ENCODE data around the gene ENTREP3.
A peak's percentile ranks its signal among the peaks of the same experiment; 100 is the strongest.
"Not testable (repeated sequence)": the region's sequence is repeated elsewhere in the genome, so short reads cannot be mapped to it uniquely, and the experiment has no call there.

The ENTREP3 gene

DNA sequence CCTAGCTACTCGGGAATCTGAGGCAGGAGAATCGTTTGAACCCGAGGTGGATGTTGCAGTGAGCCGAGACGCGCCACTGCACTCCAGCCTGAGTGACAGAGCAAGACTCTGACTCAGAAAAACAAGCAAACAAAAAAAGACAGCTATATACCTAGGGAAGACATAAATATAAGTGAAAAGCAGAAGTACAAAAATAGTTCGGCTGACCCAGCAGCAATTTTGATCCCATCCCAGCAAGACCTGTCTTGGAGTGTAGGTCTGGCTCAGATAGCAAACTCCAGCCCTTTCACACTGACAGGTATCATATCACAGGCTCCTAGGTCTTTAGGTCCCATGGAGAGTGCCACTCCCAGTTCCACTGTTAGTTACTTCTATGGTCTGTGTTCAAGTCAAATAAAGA, 32.2 kb downstream of the ENTREP3 start:
- DNase-seq (ENCODE audit: low read depth, low spot score), result no peak

DNA sequence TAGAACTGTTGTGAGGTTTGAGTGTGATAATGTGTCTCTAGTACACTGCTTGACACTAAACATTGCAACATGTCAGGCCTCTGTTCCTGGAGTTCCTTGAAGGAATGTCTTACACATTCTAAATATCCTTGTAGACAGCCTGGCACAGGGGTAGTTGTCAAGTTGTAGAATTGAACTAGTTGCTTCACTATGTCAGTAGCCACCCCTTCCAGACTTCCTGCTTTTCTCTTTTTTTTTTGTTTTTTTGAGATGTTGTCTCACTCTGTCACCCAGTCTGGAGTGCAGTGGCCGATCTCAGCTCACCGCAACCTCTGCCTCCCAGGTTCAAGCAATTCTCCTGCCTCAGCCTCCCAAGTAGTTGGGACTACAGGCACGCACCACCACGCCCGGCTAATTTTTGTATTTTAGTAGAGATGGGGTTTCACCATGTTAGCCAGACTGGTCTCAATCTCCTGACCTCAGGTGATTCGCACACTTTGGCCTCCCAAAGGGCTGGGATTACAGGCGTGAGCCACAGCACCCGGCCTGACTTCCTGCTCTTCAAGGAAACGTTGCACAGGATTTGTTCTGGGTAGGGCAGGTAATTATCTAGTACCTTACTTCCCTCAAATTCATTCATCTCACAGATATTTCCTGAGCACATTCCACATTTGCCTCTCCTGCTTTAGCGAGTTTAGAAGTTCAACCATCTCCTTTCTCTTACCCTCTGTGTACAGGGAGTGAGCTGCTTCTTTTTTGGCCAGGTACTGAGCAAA, 34.9 kb downstream of the ENTREP3 start:
- not testable (repeated sequence) for DNase-seq (ENCODE audit: low read depth, low spot score)

DNA sequence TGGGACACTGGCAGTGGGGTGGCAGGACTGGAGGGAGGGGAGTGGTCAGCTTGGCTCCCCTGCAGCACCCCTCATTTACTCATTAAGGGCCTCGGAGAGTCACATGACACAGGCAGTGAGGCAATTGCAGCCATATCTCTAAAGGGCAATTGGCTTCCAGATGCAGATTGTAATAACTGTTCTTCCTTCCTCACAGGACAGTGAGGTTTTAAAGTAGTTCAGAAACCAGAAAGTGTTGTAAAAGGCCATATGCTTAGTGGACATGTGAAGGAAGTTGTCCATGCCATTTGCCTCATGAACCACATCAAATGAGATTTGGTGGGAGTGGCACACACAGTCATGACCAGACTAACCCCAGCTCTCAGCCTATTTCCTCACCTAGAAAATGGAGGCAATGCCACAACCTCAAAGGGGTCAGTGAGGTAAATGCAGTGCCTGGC, 35.7 kb downstream of the ENTREP3 start:
- DNase-seq (ENCODE audit: low read depth, low spot score), result no peak

DNA sequence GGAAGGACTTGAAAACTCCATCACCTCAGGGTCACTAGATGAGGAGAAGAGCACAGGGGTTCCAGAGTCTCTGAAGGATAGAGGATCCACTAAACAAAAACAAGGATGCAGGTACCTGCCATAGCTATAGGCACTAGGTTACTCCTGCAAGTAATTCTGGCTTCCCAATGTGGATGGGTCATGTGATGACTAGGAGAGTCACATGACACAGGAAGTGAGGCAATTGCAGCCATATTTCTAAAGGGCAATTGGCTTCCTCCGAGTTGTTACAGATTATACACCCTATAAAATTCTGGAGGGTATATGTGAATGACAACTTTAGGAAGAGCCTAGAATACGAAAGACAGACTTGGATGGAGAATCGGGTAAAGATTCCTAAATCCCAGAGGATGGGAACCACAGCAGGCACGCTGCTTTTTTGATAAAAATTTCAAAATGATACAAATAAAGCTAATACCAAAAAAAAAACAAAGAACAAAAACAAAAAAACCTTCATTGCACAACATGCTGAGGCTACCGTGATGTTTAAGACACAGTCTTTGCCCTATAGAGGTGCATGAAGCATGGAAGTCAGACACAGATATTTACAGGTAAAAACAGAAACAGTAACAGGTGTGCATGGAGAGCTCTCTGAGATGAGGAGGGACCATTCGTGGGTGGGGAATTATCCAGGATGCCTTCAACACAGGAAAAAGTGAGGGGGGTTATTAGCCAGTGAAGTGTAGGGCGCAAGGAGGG, 36.3 kb downstream of the ENTREP3 start:
- peak; percentile 46 for DNase-seq (ENCODE audit: low read depth, low spot score)

DNA sequence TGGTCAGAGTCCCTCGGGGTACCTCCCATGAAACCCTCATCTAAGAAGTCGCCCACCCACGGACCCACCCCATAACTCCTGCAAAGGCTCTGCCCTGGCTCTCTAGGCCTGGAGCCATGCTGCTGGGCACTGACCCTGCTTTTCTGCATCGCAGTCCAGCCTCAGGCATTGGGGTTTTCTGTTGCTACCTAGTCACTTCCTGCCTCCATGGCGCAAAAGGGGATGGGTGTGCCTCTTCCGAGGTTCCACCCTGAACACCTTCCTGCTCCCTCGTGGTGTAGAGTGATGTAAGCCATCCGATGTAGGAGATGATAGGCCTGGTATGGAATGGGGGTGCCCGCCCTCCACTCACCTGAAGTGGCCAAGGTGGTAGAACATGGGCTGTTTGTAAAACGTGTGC, 40.6 kb downstream of the ENTREP3 start:
- DNase-seq (ENCODE audit: low read depth, low spot score), result not testable (repeated sequence)

DNA sequence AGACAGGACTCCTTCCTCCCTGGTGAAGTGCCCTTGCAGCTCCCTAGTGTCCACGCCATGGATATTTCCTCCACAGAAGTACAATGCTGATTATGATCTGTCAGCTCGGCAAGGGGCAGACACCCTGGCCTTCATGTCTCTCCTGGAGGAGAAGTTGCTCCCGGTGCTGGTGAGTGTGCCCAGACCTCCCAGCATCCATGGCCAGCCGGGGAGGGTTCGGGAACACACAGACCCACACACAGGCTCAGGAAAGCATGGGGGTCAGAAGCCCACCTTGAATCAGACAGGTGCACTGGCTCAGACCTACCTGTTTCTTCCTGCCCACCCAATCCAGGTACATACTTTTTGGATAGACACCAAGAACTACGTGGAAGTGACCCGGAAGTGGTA, 43.2 kb downstream of the ENTREP3 start:
- DNase-seq (ENCODE audit: low read depth, low spot score), result not testable (repeated sequence)

DNA sequence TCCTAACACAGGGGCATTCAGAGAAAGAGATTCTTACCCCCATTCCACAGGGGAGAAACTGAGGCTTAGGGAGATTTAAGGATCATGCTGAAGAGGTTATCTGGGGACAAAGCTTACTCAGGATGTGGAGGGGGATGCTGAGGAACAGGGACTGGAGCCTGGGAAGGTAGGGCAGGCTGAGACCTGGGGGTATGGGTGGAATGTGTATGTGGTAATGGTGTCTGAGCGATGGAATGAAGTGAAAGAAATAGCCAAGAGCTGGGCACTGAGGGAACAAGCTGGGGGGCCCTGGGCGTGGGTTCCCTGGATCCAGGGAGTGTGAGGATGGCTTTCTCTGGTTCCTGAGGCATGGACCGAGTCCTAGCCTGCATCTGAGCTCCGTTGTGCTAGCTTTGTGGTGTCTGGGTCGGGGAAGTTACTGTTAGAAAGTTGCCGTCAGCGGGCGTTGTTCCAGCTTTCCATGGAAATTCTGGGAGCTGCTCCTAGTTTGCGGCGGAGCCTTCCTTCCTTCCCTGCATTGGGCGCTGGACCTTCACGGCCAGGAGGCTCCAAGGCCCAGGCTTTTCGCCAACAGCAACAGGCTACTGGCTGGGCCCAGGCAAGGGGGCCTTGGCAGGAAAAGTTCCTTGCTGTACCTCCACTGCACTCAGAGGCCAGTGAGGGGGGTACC, 43.8 kb downstream of the ENTREP3 start:
- DNase-seq (ENCODE audit: low read depth, low spot score), result not testable (repeated sequence)

DNA sequence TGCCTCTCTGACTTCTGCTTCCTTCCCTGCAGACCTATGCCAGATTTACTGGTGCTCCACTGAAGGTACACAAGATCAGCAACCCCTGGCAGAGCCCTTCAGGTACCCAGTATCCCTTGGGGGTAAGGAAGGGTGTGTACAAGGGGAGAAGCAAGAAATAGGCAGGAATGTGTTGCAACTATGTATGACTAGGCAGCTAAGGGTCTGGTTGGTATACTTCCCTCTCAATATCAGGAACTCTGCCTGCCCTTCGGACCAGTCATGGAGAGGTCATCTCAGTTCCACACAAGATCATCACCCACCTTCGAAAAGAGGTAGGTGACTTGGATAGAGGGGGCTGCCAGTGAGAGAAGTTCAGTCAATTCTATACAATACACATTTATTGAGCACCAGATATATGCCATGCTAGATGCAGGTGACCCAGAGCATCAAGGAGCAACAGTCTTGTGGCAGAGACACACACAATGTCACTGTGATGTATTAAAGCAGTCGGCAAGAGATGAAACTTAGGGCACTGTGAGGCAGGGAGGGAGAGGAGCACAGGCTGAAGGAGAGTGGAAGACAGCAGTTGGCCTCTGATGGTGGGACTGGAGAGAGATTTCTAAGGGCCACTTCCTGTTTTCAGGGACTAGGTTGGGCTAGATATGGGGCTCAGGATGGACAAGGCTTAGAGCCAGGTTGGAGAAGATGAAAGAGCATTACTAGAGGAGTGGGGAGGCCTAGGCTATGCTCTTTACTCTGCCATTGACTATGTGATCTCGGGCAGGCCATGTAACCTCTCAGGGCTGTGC, 44.8 kb downstream of the ENTREP3 start:
- no peak for DNase-seq (ENCODE audit: low read depth, low spot score)

DNA sequence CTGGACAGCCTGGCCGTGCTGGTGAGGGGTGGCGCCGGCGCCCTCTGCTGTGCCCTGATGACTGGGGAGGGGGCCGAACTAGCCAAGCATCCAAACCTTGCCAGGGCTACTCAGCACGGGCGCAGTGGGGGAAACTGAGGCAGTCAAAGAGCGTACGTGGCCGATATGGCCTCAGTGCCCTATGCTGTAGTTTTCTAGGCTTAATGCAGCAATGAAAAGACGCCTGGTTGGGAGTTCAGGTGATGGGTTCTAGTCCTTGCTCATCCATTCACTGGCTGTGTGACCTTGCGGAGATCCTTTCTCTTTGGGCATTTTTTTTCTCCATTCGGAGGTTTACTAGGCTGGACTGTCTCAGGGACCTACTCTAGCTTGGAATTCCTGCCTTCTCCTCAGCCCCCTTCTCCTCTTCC, 46.0 kb downstream of the ENTREP3 start:
- DNase-seq (ENCODE audit: low read depth, low spot score), result no peak

DNA sequence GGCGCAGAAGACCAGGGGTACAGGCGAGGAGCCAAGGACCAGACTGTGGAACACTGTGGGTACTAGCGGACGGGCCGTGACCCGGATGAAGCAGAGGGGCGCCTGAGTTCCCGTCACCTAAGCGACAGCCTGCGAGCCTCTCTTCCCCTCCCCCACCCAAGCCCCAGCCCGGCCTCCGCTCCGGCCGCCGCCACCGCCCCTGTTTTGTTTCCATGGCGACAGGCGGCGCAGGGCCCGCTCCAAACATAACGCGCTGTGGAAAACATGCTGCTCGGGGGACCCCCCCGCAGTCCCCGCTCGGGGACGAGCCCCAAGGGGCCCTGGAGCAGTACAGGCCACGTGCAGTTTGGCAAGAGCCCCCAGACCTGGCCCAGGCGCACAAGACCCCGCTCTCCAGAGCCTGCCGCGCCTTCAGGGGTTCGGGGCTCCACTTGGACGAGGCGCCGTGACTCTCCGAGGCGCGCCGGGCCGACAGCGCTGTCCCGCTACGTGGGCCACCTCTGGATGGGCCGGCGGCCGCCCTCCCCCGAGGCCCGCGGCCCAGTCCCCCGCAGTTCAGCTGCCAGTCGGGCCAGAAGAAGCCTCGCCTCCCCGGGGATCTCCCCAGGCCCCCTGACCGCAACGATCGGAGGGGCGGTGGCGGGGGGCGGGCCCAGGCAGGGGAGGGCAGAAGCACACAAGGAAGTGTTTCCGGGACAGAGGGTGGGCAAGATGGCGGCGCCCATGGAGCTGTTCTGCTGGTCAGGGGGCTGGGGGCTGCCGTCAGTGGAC, 46.6 kb downstream of the ENTREP3 start, which contains the start of gene MTX1:
MTX1 (plus strand) TSS at position 155 of the 771 bp plus-strand sequence; CDS start at position 265, 110 bp downstream.
- peak; percentile 90 for DNase-seq (ENCODE audit: low read depth, low spot score)

DNA sequence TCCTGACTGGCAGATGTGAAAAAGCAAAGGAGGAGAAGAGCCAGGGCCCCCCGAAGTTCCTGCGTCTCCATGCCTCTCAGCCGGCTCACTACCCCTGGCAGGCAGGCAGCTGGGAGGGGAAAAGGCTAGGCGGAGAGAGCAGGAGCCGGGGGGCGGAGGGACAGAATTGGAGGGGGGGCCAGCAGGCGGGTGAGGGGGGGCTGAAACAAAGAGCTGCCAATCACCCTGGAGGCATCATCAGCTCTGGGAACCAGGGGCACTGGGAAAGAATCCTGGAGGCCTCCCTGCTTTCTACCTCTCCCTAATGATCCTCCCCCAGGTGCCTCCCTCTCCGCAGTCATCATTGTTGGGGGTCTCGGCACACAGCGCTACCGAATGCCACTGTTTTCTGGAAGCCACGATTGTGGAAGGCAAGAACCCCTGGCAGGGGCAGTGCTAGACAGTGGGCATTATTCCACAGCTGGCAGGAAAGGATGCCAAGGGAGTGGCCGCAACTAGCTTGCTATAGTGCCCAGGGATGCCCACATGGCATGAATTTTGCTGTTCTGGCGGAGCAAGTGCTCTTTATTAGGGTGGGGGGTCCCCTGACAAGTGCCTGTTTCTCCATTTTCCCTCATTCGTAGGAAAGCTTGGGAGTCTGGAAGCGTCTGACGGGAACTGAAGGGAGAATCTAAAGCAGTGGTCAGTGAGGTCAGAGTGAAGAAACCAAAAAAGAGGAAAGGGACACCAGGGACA, 47.3 kb downstream of the ENTREP3 start, which contains the start of gene THBS3:
THBS3 (minus strand) TSS at position 92 of the 735 bp plus-strand sequence; CDS start at position 71, 21 bp downstream.
- peak; percentile 73 for DNase-seq (ENCODE audit: low read depth, low spot score)

DNA sequence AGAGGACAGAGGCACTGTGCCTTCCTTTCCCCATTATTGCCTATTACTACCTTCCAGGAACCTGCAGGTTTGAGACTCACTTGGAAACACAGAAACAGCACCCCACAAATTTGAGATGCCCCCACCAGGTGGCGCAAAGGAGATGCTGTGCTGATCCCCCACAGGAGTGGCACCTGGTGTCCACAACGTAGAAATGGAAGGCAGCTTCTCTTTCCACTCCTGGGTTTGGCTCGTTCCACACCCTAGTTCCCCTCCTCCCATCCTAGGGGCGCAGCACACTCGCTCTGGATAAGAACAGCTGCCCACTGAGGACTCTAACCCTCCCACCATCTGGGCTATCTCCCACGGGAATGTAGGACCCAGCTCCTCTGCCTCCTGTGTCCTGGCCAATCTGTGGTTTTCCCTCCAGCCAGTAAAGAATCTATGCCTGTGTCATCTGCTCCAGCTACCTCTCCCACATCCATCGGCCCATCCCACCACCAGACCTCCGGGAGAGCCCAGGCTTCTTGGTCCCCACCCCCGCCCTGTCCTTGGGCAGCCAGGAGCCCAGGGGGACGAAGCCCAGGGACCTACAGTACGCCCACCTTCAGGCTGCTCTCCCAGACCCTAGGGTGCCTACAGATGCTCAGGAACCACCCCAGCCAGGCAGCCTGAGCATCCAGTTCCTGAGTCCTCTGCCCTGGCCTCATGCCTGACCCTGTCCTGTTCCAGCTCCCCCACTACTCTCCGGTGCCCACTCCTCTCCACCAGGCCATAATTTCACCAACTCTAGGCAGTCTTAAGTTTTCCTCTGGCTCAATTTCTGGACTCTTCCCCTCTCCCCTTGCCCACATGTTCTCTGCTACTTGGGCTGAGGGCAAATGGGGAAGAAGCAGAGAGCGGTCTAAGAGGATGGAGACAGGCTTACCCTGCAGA, 48.1 kb downstream of the ENTREP3 start:
- DNase-seq (ENCODE audit: low read depth, low spot score), result peak; percentile 92

DNA sequence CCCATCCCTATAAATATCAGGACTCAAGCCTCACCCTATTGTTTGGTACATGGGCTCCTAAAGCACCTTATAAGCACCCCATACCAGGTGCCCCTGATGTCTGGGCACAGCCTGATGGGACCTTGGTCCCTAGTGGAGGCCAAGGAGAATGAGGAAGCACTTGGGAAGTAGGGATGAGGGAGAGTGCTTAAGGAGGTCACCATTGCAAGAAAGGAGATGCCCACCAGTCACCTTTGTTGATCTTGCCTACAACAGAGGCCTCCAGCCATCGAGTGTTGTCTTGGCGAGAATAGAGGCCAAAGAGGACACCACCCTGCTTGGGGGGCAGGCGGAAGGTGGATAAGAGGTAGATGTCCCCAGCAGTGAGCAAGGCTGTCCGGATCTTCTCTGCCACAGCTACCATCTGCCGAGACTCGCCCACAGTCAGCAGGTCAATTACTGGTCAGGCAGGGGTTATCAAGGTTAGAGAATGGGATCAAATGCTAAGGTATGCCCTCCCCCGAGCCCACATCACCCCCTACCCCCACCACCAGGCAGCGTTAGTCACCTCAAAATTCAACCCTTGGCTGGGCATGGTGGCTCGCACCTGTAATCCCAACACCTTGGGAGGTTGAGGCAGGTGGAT, 49.2 kb downstream of the ENTREP3 start:
- no peak for DNase-seq (ENCODE audit: low read depth, low spot score)

DNA sequence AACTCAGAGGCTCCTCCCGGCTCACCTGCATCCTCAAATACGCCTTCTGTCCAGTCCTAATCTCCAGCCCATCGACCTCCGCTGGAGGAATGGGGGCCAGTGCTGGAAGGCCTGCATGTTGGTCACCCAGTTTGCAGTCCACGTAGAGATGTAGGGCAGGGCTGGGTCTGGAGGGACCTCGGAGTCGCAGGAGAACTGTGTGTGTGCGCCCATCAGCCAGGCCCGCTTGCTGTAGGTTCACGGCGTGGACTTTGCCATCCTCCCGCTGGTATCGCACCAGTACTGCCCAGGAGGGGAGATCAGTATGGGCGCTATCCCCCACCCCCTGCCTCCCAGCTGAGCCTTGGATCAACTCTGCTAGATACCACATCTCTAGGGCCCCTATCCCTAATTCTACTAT, 50.2 kb downstream of the ENTREP3 start:
- DNase-seq (ENCODE audit: low read depth, low spot score), result no peak

DNA sequence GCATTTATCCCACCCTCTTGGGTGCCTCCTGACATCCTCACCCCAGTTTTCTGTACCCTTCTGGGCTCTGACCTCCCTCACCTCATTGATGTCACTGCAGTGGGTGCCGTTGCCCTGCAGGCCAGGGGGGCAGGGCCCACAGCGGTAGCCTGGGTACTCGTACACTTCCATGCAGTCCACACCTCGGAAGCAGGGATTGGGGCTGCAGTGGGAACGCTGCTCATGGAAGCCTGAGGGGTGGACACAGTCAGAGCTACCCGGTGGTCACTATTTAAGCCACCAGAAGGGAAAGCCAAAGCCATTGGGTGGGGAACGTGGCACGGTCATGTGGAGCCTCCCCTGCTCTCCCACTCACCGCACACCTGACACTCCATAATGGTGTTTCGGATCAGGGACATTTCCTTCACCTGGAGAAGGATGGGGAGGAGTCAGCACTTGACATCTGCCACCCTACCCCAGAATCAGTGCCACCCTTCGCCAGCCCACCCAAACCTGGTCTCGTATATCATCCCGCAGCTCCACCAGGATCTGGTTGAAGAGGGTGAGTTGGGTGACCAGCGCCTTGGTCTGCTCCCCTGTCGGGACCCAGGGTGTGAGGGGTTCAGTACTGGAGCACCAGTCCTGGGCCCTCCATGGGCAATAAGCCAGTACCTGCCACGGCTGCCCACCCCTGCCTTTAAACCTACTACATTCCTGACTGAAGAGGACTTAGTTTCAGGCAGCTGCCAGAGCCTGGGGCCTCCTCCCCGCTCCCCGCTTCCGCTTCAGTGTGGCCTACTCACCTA, 52.4 kb downstream of the ENTREP3 start:
- DNase-seq (ENCODE audit: low read depth, low spot score), result no peak

DNA sequence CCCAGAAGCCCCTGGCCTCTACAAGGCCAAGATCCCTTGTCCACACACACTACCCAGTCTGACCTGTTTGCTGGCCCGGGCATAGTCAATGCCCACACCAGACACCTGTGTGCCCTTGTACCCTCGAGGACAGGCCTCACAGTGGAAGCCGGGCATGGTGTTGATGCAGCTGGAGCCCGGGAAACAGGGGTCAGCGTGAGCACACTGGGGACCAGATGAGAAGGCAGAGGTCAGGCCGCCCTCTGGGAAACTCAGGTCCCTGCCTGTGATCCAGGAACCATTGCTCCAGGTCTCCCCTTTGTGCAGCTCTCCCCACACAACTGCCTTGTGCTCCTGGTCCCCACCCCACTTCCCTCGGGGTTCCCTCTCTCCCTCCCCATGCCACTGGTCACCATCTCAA, 53.1 kb downstream of the ENTREP3 start:
- DNase-seq (ENCODE audit: low read depth, low spot score), result no peak

DNA sequence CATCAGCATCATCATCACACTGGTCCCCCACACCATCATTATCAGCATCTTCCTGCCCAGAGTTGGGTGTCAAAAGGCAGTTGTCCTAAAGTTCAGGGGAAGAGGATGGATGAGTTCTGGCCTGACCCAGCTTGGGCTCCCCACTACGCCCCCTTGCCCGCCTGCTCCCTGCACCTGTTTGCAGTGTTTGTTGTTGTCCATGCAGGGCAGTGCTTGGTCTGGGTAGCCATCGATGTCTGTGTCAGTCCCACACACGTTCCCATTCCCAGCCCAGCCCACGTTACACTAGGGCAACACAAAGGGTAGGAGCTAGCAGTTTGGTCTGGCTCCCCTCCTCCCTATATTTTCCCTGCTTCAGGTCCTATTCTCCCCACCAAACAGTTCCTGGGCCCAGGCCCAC, 54.4 kb downstream of the ENTREP3 start:
- no peak for DNase-seq (ENCODE audit: low read depth, low spot score)

DNA sequence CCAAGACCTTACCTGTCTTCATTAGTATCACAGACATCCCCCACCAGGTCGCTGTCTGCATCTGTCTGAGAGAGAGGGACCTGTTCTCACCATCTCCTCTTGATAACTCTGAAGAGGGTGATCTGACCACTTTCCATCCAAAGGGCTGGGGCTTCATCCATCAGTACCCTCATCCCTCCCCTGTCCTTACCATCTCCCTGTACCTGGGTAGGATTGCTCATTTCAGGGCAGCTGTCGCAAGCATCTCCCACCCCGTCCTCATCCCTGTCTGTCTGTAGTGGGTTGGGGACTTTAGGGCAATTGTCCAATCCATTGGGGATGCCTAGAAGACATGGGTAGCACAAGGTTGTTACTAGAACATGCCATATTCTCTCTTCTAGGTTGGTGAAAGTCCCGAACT, 55.5 kb downstream of the ENTREP3 start:
- no peak for DNase-seq (ENCODE audit: low read depth, low spot score)

All from ELF-1 (cell line).